DND-41 (cell line): ENCODE measurements around the gene STAM2.

Experiments used
- CTCF ChIP-seq: IDR thresholded peaks from 2 replicates; pipeline ENCODE4 v1.5.1; 2012; ENCODE audit warnings: borderline replicate concordance, low read length, moderate library complexity, mild to moderate bottlenecking; ENCODE audit not compliant: poor library complexity, severe bottlenecking; ENCODE audit errors: extremely low read depth
- EZH2 ChIP-seq: IDR thresholded peaks from 3 replicates; pipeline ENCODE4 v1.6.1; 2012; ENCODE audit warnings: borderline replicate concordance, low read depth, mild to moderate bottlenecking, moderate library complexity, low read length, inconsistent platforms; ENCODE audit not compliant: severe bottlenecking

- TF ChIP-seq CTCF (no peak), EZH2 (no peak)
Observed at GRCh38 chr2:152176113-152176714, 651 bp upstream of the STAM2 start.
